ENCODE results near the gene TNIK.

TNIK gene

GRCh38 chr3:171340434-171340833 lies 119.8 kb downstream of the TNIK start:
- DNase-seq (ENCODE audit: low spot score), result no peak

DNA sequence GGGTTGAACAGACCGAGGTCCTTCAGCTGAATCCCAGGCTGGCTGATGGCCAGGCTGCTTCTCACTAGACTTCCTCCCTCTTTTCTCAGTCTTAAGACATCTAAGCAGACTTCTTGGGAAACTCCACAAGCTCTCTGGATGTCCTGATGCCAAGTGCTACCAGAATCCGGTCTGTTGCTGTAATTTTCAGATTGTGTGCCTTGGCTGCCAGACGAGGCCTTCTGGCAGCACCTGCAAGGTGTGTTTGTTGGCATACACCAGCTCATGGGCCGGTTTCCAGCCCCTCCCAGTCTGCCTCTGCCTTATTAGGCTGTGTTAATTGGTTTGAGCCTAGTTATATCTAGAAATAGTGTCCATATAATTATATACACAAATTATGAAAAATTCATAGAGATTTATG lies 120.6 kb downstream of the TNIK start:
- no peak for DNase-seq (ENCODE audit: low spot score)

- DNase-seq (ENCODE audit: low spot score), result no peak
Measured at GRCh38 chr3:171336406-171336805, 123.8 kb downstream of the TNIK start.

DNA sequence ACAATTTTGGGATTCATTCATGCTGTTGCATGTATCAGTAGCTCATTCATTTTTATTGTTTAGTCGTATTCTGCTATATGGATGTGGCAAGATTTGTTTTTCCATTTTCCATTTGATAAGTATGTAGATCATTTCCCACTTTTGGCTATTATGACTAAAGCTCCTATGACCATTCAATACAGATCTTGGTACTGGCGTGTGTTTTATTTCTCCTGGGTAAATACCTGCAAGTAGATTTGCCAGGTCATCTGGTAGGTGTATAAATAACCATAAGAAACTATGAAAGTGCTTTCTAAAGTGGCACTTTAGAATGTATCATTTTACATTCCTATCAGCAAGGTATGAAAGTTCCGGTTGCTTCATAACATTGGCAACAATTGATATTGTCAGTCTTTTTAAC lies 124.6 kb downstream of the TNIK start:
- no peak for DNase-seq (ENCODE audit: low spot score)

- no peak for DNase-seq (ENCODE audit: low spot score)
Measured at GRCh38 chr3:171334465-171334811, 125.8 kb downstream of the TNIK start.

GRCh38 chr3:171333784-171334464 lies 126.3 kb downstream of the TNIK start:
- DNase-seq (ENCODE audit: low spot score), result no peak

- DNase-seq (ENCODE audit: low spot score), result no peak
Measured at GRCh38 chr3:171330938-171331337, 129.3 kb downstream of the TNIK start.

- DNase-seq (ENCODE audit: low spot score), result no peak
Measured at GRCh38 chr3:171329746-171330145, 130.5 kb downstream of the TNIK start.

GRCh38 chr3:171328419-171329082 lies 131.7 kb downstream of the TNIK start:
- DNase-seq (ENCODE audit: low spot score), result no peak

DNA sequence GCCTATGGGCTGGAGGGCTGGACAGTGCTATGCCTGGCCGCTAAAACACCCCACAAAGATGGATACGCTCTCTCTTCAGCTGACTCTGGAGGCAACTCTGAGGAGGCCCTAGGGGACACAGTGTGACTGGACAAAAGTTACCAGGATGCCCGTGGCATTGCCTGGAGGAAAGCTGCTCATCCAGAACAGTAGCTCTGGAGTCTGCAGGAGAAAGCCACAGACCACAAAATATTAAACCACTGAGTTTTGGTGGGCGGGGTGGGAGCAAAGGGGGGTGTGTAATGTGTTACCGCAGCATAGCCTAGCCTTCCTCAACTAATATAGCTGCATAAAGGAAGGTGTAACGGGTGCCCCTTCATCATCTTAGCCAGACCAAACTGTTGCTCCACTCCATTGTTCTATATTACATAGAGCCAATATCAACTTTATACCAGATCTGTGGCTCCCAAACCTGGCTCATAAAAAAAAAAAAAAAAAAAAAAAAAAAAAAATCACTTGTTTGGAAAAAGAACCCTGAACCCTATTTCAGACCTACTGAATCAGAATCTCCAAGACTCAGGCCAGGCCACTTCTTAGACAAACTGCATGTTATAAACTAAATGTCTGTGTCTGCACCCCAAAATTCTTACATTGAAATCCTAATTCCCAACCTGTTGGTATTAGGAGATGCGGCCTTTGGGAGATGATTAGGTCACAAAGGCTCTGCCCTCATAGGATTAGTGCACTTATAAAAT lies 132.6 kb downstream of the TNIK start:
- no peak for DNase-seq (ENCODE audit: low spot score)

DNA sequence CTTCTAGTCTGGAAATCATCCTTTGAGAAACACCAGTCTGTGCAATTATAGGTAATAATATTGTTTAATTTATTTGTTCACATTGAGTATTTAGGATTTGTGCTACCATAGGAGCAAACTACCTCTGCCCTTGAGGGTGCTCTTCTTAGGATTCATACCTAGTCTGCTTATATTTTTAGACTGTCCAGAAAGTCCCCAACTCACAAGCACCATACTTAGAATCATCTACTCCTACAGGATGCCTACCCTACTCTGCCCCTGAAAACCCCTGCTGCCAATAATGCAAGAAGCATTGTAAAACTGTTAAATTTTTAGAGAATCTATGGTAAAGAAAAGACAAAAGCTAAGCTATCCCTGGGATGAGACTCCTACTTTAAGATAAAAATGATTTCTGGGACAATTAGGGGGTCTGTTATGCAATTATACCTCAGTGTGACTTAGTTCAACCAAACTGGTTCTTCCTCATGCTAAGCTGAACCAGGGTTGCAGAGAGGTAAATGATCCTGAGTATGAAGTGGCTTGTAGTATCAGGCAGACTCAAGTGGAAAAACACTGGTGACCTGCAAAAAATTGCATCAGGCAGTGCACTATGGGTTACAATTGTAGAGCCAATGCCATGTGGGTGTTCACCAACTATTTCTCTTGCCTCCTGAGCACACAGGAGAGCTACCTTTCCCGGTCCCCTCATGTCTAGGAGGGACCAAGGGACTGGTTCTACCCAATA lies 133.3 kb downstream of the TNIK start:
- DNase-seq (ENCODE audit: low spot score), result no peak

GRCh38 chr3:171323938-171324536 lies 136.2 kb downstream of the TNIK start:
- no peak for DNase-seq (ENCODE audit: low spot score)

- DNase-seq (ENCODE audit: low spot score), result no peak
Measured at GRCh38 chr3:171321559-171322360, 138.4 kb downstream of the TNIK start.

GRCh38 chr3:171320750-171321558 lies 139.3 kb downstream of the TNIK start:
- DNase-seq (ENCODE audit: low spot score), result peak; percentile 45

- DNase-seq (ENCODE audit: low spot score), result no peak
Measured at GRCh38 chr3:171317171-171317570, 143.0 kb downstream of the TNIK start.

GRCh38 chr3:171315919-171316318 lies 144.3 kb downstream of the TNIK start:
- no peak for DNase-seq (ENCODE audit: low spot score)

DNA sequence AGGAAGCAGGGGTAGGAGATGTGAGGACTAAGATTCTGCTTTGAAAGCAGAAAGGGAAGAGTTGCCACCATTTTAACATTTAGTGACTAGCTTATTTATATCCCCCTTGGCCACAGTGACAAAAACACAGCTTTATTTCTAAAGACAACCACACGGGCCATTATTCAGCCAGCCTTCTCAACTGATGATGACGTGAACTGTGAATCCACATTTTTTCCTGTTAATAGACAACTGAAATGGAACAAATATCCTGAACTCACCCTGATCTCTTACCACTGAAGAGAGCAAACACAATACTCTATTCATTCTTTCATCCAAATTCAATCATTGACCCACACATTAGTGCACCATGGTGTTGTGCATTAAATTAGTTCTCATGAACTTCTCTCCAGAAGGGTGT lies 145.1 kb downstream of the TNIK start:
- DNase-seq (ENCODE audit: low spot score), result no peak

DNA sequence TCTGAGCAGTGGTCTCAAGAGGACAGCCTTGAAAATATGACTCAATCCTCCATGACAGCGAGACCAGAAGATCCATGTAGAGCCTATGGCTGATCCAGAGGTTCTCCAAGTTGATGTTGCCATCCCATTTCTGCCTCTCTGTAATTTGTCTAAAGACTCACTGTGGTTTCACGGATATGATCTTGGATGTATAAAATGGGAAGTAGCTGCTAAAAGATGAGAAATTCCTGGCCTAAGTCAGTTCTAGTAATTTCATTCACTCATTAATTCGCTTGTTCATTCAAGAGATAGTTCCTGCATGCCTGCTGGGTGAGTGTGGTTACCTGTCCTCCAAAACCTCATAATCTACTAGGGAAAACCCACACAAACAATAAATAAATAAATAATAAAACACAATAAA lies 145.9 kb downstream of the TNIK start:
- DNase-seq (ENCODE audit: low spot score), result no peak

DNA sequence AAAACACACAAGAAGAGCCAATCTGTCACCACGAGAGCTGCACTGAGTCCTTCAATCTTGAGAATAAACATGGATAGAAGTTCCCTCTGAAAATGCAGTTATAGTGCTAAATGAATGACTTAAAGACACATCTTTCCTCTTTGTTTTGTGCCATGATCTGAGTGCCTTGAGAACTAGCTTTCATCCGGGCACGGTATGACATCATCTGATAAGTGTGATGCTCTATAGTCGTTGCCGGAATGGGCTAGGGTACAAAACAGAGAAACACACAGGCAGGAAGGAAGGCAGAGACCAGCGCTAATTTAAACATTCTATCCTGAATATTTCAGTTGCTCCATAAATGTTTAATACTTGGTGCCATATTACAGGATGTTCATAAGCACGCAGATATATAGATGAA lies 146.5 kb downstream of the TNIK start:
- no peak for DNase-seq (ENCODE audit: low spot score)

DNA sequence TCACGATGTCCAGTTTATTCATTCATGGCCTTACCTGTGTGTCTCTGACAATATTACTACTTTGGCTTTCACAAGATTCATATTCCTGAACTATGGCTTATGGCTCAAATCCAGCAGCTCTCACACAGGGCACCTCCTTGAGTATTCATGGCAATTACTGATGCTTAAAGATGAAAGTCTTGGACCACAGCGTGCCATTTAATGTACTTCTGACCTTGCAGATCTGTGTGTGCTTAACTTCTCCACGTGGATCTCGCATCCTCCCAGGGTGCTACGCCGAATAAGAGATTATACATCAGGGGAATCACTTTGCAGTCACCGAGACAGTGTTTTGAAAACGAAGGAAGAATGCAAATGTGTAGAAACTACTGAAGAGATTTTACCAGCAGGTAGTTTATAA lies 147.5 kb downstream of the TNIK start:
- DNase-seq (ENCODE audit: low spot score), result no peak

GRCh38 chr3:171311784-171312183 lies 148.4 kb downstream of the TNIK start:
- DNase-seq (ENCODE audit: low spot score), result no peak

Measured in putamen (tissue), 1 donor.